ENCODE measurements around the gene FAM124B.

The FAM124B gene

DNA sequence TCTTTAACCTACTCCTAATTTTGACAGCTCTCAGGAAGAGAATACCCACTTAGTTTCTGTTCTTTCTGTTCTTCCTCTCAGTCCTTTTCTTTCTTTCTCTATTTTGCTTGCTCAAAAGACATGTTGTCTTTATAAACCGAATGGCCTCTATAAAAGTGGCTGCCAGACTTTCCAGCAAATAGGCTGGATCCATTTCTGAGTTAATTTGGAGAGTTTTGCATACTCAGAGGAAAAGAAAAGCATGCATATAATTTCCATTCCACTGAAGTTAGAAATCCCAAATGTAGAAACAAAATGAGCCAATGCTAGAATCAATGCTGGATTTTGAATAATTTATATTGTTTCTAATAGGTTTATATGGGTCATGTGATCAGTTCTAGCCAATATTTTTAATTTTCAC lies 65.9 kb downstream of the FAM124B start:
- H3K4me3 ChIP-seq (ENCODE audit: low read depth, low read length) = no peak overlapping the region

DNA sequence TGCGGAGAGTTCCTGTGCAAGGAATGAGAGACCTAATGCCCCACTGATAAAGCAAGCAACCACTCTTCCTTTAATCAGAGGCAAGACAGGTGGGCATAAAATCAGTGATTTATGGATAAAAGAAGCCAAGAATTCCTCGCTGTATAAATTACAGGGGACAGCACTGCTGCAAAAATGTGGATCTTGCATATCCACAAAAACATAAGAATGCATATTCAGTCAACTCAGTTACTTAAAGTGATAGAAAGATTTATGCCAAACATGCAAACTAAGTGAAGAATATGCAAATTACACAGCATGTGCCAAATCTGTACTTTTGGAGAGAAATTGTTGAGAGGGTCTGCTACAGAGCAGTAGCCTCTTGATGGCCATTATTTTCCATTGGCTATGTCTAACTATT lies 67.2 kb downstream of the FAM124B start:
- no peaks in the 10 kb centered on the region for H3K27me3 ChIP-seq (ENCODE audit: insufficient read depth, low read length)
- H2AFZ ChIP-seq (ENCODE audit: low read length, unreplicated experiment) = no peak overlapping the region
- H3K36me3 ChIP-seq (ENCODE audit: insufficient read depth, low read length) = no peaks in the 10 kb centered on the region
- no peaks in the 10 kb centered on the region for H3K79me2 ChIP-seq (ENCODE audit: control insufficient read depth, insufficient read depth, low read length, unreplicated experiment)
- no peaks in the 10 kb centered on the region for H3K4me1 ChIP-seq (ENCODE audit: control insufficient read depth, insufficient read depth, low read length, unreplicated experiment)
- no peak overlapping the region for H3K27ac ChIP-seq (ENCODE audit: low read depth, low read length)
- no peak overlapping the region for H3K4me3 ChIP-seq (ENCODE audit: low read depth, low read length)

More for the DNA sequence above, 65.9 kb downstream of the FAM124B start:
- H3K27me3 ChIP-seq (ENCODE audit: insufficient read depth, low read length) = no peaks in the 10 kb centered on the region
- no peaks in the 10 kb centered on the region for H3K36me3 ChIP-seq (ENCODE audit: insufficient read depth, low read length)
- no peak overlapping the region for H2AFZ ChIP-seq (ENCODE audit: low read length, unreplicated experiment)
- no peak overlapping the region for H3K27ac ChIP-seq (ENCODE audit: low read depth, low read length)
- H3K79me2 ChIP-seq (ENCODE audit: control insufficient read depth, insufficient read depth, low read length, unreplicated experiment) = no peaks in the 10 kb centered on the region
- H3K4me1 ChIP-seq (ENCODE audit: control insufficient read depth, insufficient read depth, low read length, unreplicated experiment) = no peaks in the 10 kb centered on the region

DNA sequence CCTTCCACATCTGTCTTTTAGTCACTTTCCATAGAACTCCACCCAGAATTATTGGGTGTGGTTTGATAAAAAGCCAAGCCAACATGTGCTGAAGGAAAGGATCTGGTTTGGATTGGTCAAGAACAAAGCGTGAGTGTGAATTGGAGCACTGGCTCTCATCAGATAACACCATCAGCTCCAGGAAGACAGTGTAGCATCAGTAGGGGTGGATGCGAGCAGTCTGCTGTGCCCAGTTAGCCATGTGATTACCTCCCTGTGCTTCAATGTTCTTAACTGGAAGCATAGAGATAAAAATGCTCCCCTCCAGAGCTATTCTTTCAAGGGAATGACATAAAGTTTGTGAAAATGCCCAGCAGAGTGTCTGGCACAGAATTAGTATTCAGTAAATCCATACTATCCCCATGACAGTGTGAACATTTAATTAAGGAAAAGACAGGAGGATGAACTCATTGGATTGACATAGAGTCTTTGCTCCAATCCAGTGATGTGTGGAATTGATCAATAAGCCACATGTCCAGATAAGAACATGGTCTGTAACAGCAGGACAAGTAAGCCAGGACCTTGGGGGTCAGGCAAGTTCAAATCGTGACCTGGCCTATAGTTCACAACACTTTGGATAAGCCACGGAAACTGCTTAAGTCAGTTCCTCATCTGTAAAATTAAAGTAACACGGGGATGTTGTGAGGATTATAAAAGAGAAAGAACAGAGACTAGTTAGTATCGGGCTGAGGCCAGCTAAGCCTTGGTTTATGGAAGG lies 68.0 kb downstream of the FAM124B start:
- Histone ChIP-seq H3K27ac (ENCODE audit: low read depth, low read length) (no peak overlapping the region), H3K79me2 (ENCODE audit: control insufficient read depth, insufficient read depth, low read length, unreplicated experiment) (no peaks in the 10 kb centered on the region), H3K27me3 (ENCODE audit: insufficient read depth, low read length) (no peaks in the 10 kb centered on the region), H2AFZ (ENCODE audit: low read length, unreplicated experiment) (no peak overlapping the region), H3K36me3 (ENCODE audit: insufficient read depth, low read length) (no peaks in the 10 kb centered on the region), H3K4me3 (ENCODE audit: low read depth, low read length) (no peak overlapping the region), H3K4me1 (ENCODE audit: control insufficient read depth, insufficient read depth, low read length, unreplicated experiment) (no peaks in the 10 kb centered on the region)

DNA sequence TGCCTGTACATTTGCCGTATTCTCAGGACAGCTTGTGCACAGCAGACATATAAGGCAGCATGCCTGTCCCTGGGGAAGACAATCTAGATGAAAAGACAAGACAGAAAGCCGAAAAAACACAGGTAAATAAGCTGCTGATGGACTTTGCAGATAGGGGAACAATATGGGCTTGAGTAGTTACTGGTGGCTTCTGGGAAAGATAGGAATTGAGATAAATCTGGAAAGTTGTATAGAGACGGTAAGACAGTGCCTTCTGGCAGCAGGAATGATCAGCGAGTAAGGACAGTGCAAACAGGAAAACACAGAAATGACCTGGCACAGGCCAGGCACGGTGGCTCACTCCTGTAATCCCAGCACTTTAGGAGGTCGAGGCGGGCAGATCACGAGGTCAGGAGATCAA lies 70.2 kb downstream of the FAM124B start:
- Histone ChIP-seq H3K4me1 (ENCODE audit: control insufficient read depth, insufficient read depth, low read length, unreplicated experiment) (no peaks in the 10 kb centered on the region), H3K36me3 (ENCODE audit: insufficient read depth, low read length) (no peaks in the 10 kb centered on the region), H2AFZ (ENCODE audit: low read length, unreplicated experiment) (no peak overlapping the region), H3K27ac (ENCODE audit: low read depth, low read length) (no peak overlapping the region), H3K79me2 (ENCODE audit: control insufficient read depth, insufficient read depth, low read length, unreplicated experiment) (no peaks in the 10 kb centered on the region), H3K27me3 (ENCODE audit: insufficient read depth, low read length) (peaks cover 8% of the 10 kb centered on the region), H3K4me3 (ENCODE audit: low read depth, low read length) (no peak overlapping the region)

DNA sequence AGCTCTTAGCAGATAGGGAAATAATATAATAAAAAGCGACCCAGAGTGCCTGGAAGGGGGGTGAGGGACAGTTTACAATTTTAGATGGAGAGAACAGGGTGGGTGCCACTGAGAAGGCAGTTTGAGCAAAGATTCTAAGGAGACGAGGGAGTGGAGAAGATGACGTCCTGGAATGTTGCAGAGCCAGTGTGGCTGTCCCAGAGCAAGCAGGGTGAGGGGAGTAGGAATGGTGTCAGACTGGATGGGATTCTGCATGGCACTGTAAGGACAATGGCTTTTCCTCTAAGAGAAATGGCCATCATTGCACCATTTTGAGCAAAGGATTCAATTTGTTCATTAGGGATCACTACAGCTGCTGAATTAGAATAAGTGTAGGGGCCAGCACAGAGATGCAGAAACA lies 73.1 kb downstream of the FAM124B start:
- Histone ChIP-seq H3K4me3 (ENCODE audit: low read depth, low read length) (no peak overlapping the region), H2AFZ (ENCODE audit: low read length, unreplicated experiment) (no peak overlapping the region), H3K36me3 (ENCODE audit: insufficient read depth, low read length) (no peaks in the 10 kb centered on the region), H3K79me2 (ENCODE audit: control insufficient read depth, insufficient read depth, low read length, unreplicated experiment) (no peaks in the 10 kb centered on the region), H3K27ac (ENCODE audit: low read depth, low read length) (no peak overlapping the region), H3K27me3 (ENCODE audit: insufficient read depth, low read length) (peaks cover 8% of the 10 kb centered on the region), H3K4me1 (ENCODE audit: control insufficient read depth, insufficient read depth, low read length, unreplicated experiment) (no peaks in the 10 kb centered on the region)
